Ectodermal cell (in vitro differentiated cells): Measurements from ENCODE around the gene NPS.

Experiments used
- H3K27ac ChIP-seq: 2 replicates; pipeline ENCODE4 v1.7.0; 2013; ENCODE audit warnings: mild to moderate bottlenecking, low read depth, low read length; ENCODE audit not compliant: insufficient read depth, poor library complexity, severe bottlenecking
- H3K27me3 ChIP-seq: 2 replicates; pipeline ENCODE4 v1.7.0; 2013; ENCODE audit warnings: mild to moderate bottlenecking, low read length; ENCODE audit not compliant: insufficient read depth, control insufficient read depth, poor library complexity, severe bottlenecking
- H3K36me3 ChIP-seq: one replicate; pipeline ENCODE4 v1.7.0; 2013; ENCODE audit warnings: low read length; ENCODE audit not compliant: control insufficient read depth, insufficient read depth
- H3K4me1 ChIP-seq: one replicate; pipeline ENCODE4 v1.7.0; 2013; ENCODE audit warnings: low read length; ENCODE audit not compliant: control insufficient read depth, insufficient read depth
- H3K4me3 ChIP-seq: 2 replicates; pipeline ENCODE4 v1.7.0; 2013; ENCODE audit warnings: low read depth, low read length, control low read depth; ENCODE audit not compliant: insufficient read depth
- H3K9me3 ChIP-seq: 2 replicates; pipeline ENCODE4 v1.7.0; 2013; ENCODE audit warnings: mild to moderate bottlenecking, low read length, moderate library complexity; ENCODE audit not compliant: control insufficient read depth
- WGBS, 2 experiments: methylation state at CpG; one replicate each; pipeline ENCODE4 v1.1.7; 2013; ENCODE audit warnings: missing lambda C conversion rate in 2 of 2; 5-methylcytosine and 5-hydroxymethylcytosine counted together

The NPS gene

DNA sequence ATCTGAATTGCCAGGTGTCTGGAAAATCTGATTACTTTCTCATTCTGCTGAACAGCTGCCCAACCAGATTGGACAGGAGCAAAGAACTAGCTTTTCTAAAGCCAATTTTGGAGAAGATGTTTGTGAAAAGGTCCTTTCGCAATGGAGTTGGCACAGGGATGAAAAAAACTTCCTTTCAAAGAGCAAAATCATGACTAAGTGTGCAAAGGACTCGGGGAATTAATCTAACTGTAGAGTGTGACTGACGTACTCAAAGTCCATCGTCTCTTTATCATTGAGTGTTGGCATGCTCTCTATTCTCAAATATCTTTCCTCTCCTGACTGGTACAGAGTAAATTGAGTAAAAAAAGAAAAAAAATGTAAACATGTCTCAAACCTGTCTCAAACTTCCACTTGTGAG is 3.3 kb downstream of the NPS start:
- 92 to 95% methylated on average over 4 of the region's 4 CpGs for WGBS, 2 experiments
- Histone ChIP-seq H3K27ac (no peak overlapping the region), H3K9me3 (no peaks in the 10 kb centered on the region), H3K27me3 (no peaks in the 10 kb centered on the region), H3K36me3 (no peaks in the 10 kb centered on the region), H3K4me3 (no peak overlapping the region), H3K4me1 (no peaks in the 10 kb centered on the region)

DNA sequence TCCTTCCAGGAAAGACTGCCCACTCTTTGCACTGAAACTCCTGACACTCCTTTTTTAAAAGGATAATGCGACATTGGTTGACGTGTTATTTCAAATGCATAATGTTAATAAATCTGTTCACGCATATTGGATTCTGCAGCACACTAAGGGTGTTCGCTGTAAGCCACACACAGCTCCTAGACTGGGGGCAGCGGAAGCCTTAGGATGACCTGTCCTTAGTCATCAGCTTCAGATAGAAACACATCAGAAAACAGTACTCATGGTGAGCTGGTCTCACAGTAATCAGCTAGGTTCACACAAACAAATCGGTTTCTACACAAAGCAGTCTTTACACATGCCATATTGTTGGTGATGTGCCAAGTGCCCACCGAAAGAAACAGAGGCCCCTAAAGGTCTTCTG is 4.3 kb downstream of the NPS start:
- Histone ChIP-seq H3K27me3 (no peaks in the 10 kb centered on the region), H3K27ac (no peak overlapping the region), H3K9me3 (no peaks in the 10 kb centered on the region), H3K4me1 (no peaks in the 10 kb centered on the region), H3K36me3 (no peaks in the 10 kb centered on the region), H3K4me3 (no peak overlapping the region)
- WGBS, 2 experiments = 93 to 97% methylated on average over 7 of the region's 7 CpGs

DNA sequence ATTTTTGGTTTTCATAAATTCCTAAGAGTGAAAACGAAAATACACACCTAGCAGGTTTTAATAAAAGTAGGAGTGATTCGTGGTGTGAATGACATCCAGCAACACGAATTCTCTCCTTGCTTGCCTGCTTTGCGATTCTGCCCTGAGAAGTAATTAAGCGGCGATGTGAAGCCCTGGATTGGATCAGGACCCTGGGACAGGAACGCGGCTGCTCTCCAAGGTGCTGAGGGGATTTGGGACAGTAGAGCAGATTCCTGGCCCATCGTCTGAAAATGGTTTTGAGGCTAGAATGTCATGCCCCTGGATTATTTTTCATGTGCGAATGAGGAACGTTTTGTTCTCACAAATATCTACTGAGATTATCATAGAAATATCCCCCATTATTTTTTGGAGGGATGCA is 7.8 kb downstream of the NPS start:
- WGBS, 2 experiments = 7 to 12% methylated on average over 9 to 11 of the region's 11 CpGs
- Histone ChIP-seq H3K27me3 (no peaks in the 10 kb centered on the region), H3K4me3 (no peak overlapping the region), H3K27ac (no peak overlapping the region), H3K9me3 (no peaks in the 10 kb centered on the region), H3K4me1 (no peaks in the 10 kb centered on the region), H3K36me3 (no peaks in the 10 kb centered on the region)

DNA sequence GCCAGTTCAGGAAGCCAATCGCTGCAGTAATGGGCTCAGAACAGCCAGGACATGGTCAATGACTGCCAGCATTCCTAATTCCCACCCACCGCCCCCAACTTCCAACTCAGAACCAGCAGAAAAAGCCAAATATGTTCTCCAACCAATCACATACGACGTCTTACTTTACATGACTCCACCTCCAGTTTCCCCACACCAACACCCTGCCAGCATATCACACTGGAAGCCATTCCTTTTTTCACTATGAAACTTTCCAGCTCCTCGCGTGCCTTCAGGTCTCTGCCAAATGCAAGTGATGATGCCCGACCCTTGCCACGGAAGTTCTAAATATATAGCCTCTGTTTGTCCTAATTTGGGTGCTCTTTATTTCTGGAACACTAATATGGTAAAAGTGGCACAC is 12.5 kb downstream of the NPS start:
- Histone ChIP-seq H3K36me3 (no peaks in the 10 kb centered on the region), H3K9me3 (no peaks in the 10 kb centered on the region), H3K27me3 (no peaks in the 10 kb centered on the region), H3K4me1 (no peaks in the 10 kb centered on the region), H3K27ac (no peak overlapping the region), H3K4me3 (no peak overlapping the region)
- 60 to 71% methylated on average over 8 of the region's 8 CpGs for WGBS, 2 experiments

DNA sequence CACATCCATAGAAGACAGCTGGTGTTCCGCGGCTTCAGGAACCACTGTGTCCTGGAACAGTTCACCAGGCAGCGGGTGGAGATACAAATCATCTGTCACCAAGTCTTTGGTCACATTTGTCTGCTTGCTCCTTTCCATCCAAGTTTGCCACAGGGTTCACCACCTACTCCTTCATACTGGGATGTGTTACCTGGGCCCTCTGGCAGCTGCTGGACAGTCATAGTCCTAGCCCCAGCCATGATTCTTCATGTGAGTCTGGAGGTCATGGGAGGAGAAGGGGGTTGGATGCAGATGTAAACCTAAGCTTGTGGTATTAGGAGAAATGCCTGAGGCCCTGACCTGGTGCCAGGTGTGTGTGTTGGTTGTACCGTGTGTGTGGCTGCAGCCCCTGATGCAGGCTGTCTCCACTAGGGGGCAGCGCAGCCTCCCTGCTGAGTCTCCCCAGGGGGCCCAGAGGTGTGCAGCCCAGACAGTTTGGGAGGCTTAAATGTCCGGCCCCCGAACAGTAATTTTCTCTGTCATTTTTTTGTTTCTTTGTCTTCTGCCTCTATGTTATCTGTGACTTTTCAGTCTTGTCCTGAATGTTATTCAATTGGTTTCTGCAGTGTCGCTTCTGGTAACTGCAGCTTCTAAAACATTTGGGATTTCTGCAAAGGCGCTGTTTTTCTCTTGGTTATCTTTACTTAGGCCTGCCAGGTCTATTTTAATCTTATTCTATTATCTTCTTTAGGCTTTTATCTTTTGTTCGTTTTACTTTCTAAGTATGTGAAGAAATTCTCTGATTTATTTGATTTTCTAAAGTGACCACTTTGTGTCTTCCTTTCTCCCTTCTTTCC is 14.8 kb downstream of the NPS start:
- Histone ChIP-seq H3K36me3 (no peaks in the 10 kb centered on the region), H3K4me1 (no peaks in the 10 kb centered on the region), H3K27me3 (no peaks in the 10 kb centered on the region), H3K4me3 (no peak overlapping the region), H3K27ac (no peak overlapping the region), H3K9me3 (no peaks in the 10 kb centered on the region)
- WGBS, 2 experiments = 76 to 81% methylated on average over 9 of the region's 10 CpGs

DNA sequence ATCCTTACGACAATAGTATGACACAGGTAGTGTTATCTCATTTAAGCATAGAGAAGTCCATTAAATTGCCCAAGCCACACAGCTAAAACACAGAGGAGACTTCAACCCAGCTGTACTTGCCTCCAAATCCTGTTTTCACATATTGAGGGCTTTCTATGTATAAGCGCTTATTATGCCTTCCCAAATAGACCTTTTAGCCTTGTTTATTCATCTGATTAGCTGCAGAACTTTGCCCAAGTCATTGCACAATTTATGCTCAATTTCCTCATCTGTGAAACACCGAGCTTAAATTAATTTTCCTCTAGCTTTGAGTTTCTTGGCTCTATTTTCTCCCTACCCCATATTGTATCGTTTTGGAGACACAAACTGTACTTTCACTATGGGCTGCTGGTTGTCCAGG is 15.5 kb downstream of the NPS start:
- no peaks in the 10 kb centered on the region for H3K27me3 ChIP-seq
- no peaks in the 10 kb centered on the region for H3K4me1 ChIP-seq
- WGBS, 2 experiments = 94% methylated on average over 4 of the region's 4 CpGs
- no peak overlapping the region for H3K27ac ChIP-seq
- no peak overlapping the region for H3K4me3 ChIP-seq
- H3K9me3 ChIP-seq = no peaks in the 10 kb centered on the region
- no peaks in the 10 kb centered on the region for H3K36me3 ChIP-seq

DNA sequence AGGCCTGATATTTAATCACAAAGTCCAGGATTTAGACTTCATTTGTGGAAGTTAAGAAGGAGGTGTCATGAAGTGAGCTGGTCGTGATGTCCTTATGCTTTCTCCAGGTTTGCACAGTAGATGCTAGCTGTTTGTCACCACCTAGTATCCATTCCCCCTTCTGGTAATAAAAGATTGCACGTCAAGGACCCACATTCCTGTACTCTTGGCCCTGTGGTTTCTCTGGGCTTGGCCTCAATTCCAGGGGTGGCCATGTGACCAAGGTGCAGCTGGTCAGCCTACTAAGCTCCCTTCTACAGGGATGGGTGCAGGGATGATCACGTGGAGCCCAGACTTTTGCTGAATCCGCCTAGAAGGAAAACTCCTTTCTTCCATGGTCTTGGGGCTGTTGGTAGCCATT is 16.5 kb downstream of the NPS start:
- no peaks in the 10 kb centered on the region for H3K9me3 ChIP-seq
- H3K4me1 ChIP-seq = no peaks in the 10 kb centered on the region
- no peak overlapping the region for H3K4me3 ChIP-seq
- WGBS, 2 experiments = 83 to 90% methylated on average over 4 of the region's 4 CpGs
- no peaks in the 10 kb centered on the region for H3K36me3 ChIP-seq
- H3K27ac ChIP-seq = no peak overlapping the region
- H3K27me3 ChIP-seq = no peaks in the 10 kb centered on the region

DNA sequence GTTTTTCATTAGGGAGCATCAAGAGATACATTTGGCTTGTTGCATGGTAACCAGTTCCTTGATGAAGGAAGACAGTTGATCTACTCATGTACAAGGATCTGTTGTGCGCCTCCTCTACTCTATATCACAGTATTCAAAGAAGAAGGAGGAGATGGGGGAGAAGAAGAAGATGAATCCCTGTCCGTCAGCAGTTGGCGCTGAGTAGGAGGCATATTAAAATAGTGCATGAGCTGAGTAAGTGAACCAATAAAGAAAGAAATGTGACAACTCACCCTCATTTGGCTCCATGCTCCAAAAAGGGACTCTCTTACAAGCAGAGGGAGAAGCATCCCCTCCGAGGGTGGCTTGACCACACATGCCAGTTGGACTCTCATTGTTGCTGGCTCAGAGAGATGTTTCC is 20.1 kb downstream of the NPS start:
- WGBS, 2 experiments = 88 to 94% methylated on average over 3 to 4 of the region's 4 CpGs
- Histone ChIP-seq H3K9me3 (no peaks in the 10 kb centered on the region), H3K4me3 (no peak overlapping the region), H3K4me1 (no peaks in the 10 kb centered on the region), H3K27ac (no peak overlapping the region), H3K36me3 (no peaks in the 10 kb centered on the region), H3K27me3 (no peaks in the 10 kb centered on the region)

DNA sequence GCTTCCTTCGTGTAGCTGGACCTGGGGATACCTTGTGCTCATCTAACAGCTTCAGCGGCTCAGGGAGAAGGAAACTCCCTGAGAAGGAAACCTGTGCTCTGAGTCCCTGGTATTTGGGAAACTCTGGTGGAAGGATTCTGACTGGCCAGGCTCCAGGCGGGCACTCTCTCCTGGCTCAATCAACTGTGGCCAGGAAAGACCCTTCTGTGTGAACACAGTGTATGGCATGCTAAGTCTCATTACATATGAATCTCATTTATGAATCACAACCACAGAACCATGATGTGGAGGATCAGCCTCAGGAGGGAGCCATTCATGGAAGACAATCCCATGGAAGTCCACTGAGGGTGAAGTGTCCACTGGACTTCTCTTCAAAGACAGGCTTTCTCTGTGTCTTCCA is 20.9 kb downstream of the NPS start:
- Histone ChIP-seq H3K4me1 (no peaks in the 10 kb centered on the region), H3K9me3 (no peaks in the 10 kb centered on the region), H3K36me3 (no peaks in the 10 kb centered on the region), H3K4me3 (no peak overlapping the region), H3K27ac (no peak overlapping the region), H3K27me3 (no peaks in the 10 kb centered on the region)
- 81 to 82% methylated on average over 3 of the region's 3 CpGs for WGBS, 2 experiments

DNA sequence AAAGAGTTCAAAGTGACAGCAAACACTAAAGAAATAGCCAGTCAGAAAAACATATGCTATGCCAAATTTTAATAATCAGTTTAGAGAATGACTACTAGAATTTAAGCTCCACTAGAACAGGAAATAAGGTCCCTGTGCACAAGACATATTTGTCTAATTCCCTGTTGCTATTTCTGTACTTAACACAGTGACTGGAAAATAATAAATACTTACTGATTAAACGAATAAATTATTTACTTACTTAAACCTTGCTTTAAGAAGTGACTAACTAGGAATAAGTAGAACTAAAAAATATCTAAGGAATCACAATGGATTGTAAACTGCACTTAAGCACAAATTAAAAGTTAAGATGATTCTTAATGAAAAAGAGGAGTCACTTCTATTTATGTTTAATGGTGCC is 22.3 kb downstream of the NPS start:
- Histone ChIP-seq H3K9me3 (no peaks in the 10 kb centered on the region), H3K27ac (no peak overlapping the region), H3K4me1 (no peaks in the 10 kb centered on the region), H3K4me3 (no peak overlapping the region), H3K36me3 (no peaks in the 10 kb centered on the region), H3K27me3 (no peaks in the 10 kb centered on the region)
- no CpG with 5 or more reads among the region's 1 CpG for WGBS, 2 experiments

DNA sequence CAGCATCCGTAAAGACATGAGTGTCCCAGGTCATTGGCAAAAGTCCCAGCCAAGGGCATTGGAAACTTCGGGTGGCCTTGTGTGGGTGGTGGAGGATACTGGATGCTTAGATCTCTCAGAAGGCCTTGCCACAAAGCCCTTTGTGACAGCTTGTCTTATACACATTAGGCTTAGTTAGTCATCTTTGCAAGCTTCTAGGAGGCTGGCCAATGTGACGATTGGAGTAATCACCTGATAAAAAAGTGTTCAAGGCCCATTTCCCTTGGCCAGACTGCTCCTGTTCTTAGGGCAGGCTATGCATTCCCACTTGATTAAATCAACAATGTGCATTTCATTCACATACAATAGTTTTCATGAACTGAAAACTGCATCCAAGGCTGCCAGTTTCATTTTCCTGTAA is 26.9 kb downstream of the NPS start:
- Histone ChIP-seq H3K27ac (no peak overlapping the region), H3K36me3 (no peaks in the 10 kb centered on the region), H3K4me1 (no peaks in the 10 kb centered on the region), H3K27me3 (no peaks in the 10 kb centered on the region), H3K9me3 (no peaks in the 10 kb centered on the region), H3K4me3 (no peak overlapping the region)
- WGBS, 2 experiments = 87 to 88% methylated on average over 3 of the region's 3 CpGs
